ENCODE results near the gene SFN. TPM values are rescaled to one million over a fixed set of nuclear protein-coding genes. Genes with fewer than 3 reads are reported as not detected.

SFN gene
- total and polyA plus RNA-seq, 2 of the 13 experiments (the other 11 are each of a cell fraction or from before 2014, with no cell fraction given), result 4.3 to 5.6 TPM

- TF ChIP-seq, protein P1, sequence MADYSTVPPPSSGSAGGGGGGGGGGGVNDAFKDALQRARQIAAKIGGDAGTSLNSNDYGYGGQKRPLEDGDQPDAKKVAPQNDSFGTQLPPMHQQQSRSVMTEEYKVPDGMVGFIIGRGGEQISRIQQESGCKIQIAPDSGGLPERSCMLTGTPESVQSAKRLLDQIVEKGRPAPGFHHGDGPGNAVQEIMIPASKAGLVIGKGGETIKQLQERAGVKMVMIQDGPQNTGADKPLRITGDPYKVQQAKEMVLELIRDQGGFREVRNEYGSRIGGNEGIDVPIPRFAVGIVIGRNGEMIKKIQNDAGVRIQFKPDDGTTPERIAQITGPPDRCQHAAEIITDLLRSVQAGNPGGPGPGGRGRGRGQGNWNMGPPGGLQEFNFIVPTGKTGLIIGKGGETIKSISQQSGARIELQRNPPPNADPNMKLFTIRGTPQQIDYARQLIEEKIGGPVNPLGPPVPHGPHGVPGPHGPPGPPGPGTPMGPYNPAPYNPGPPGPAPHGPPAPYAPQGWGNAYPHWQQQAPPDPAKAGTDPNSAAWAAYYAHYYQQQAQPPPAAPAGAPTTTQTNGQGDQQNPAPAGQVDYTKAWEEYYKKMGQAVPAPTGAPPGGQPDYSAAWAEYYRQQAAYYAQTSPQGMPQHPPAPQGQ (CRISPR knock-in tag; IDR thresholded peaks at IDR 0.05; ENCODE audit: borderline replicate concordance), result no peak
- peak; percentile 57; the same call in 1 of the 2 replicates for TF ChIP-seq MED1 (CRISPR knock-in tag; IDR thresholded peaks at IDR 0.05)
- TF ChIP-seq ZBTB21 (CRISPR knock-in tag; IDR thresholded peaks at IDR 0.05), result no peak
- TF ChIP-seq ZNF510 (CRISPR knock-in tag; IDR thresholded peaks at IDR 0.05; ENCODE audit: low read depth), result 0 out of 2 replicates have a peak, but pooled peaks have one; percentile 50
- TF ChIP-seq ZNF468 (CRISPR knock-in tag; IDR thresholded peaks at IDR 0.05), result no peak
- TF ChIP-seq NFE2 (CRISPR knock-in tag; IDR thresholded peaks at IDR 0.05), result no peak
- TF ChIP-seq ZFP36 (IDR thresholded peaks at IDR 0.05; ENCODE audit: borderline replicate concordance, low read depth, low read length, partially characterized antibody), result no peak
- no peak for TF ChIP-seq ZFP36L1 (CRISPR knock-in tag; IDR thresholded peaks at IDR 0.05)
- TF ChIP-seq KLF16 (CRISPR knock-in tag; IDR thresholded peaks at IDR 0.05), result no peak
- TF ChIP-seq ZNF776 (CRISPR knock-in tag; IDR thresholded peaks at IDR 0.05), result no peak
- no peak for TF ChIP-seq SRSF9 (IDR thresholded peaks at IDR 0.05; ENCODE audit: borderline replicate concordance, insufficient read depth, low read depth, low read length, poor library complexity, severe bottlenecking)
- TF ChIP-seq ZSCAN21 (CRISPR knock-in tag; IDR thresholded peaks at IDR 0.05; ENCODE audit: borderline replicate concordance), result no peak; the same call in 1 of the 2 replicates
- no peak for TF ChIP-seq TFDP1 (CRISPR knock-in tag; IDR thresholded peaks at IDR 0.05; ENCODE audit: borderline replicate concordance)
- TF ChIP-seq ONECUT2 (CRISPR knock-in tag; IDR thresholded peaks at IDR 0.05), result no peak
- TF ChIP-seq ZNF724P (CRISPR knock-in tag; IDR thresholded peaks at IDR 0.05; ENCODE audit: borderline replicate concordance), result no peak
- TF ChIP-seq KAT8 (CRISPR knock-in tag; IDR thresholded peaks at IDR 0.05), result no peak; the same call in none of the 2 replicates
- TF ChIP-seq CCDC6 (CRISPR knock-in tag; IDR thresholded peaks at IDR 0.05), result no peak
- TF ChIP-seq NPAS2 (CRISPR knock-in tag; IDR thresholded peaks at IDR 0.05; ENCODE audit: borderline replicate concordance), result no peak
- TF ChIP-seq CEBPG (CRISPR knock-in tag; IDR thresholded peaks at IDR 0.05), result no peak
- peak in 1 of 2 experiments; percentile 48; a peak in 3 of 4 replicates for TF ChIP-seq HMGXB4 (CRISPR knock-in tag; IDR thresholded peaks at IDR 0.05; ENCODE audit: borderline replicate concordance in 1 of 2, low read depth in 1 of 2)
- no peak for TF ChIP-seq ZNF280B (CRISPR knock-in tag; IDR thresholded peaks at IDR 0.05; ENCODE audit: borderline replicate concordance)
- TF ChIP-seq STAG1 (CRISPR knock-in tag; IDR thresholded peaks at IDR 0.05), result peak; percentile 39; the same call in 1 of the 2 replicates
- no peak for TF ChIP-seq ZBTB7B (CRISPR knock-in tag; IDR thresholded peaks at IDR 0.05)
These were observed at the start of gene SFN (continued) for GRCh38 chr1:26862781-26863684.

Data from HepG2 (cell line).